ENCODE results near the gene CDKN1B. TPM values are rescaled to one million over a fixed set of nuclear protein-coding genes. Genes with fewer than 3 reads are reported as not detected.

Gene CDKN1B
- total and polyA plus RNA-seq, 2 of the 13 experiments (the other 11 are each of a cell fraction or from before 2014, with no cell fraction given), result 20.1 to 37.2 TPM

- TF ChIP-seq THAP9 (CRISPR knock-in tag; IDR thresholded peaks at IDR 0.05; ENCODE audit: borderline replicate concordance) (peak; percentile 11; the same call in 1 of the 2 replicates), ZKSCAN5 (CRISPR knock-in tag; IDR thresholded peaks at IDR 0.05) (peak; percentile 21; the same call in 1 of the 2 replicates), ATF1 (CRISPR knock-in tag; IDR thresholded peaks at IDR 0.05) (no peak), PAWR (CRISPR knock-in tag; IDR thresholded peaks at IDR 0.05; ENCODE audit: borderline replicate concordance) (no peak), PAF1 (CRISPR knock-in tag; IDR thresholded peaks at IDR 0.05) (0 out of 2 replicates have a peak, but pooled peaks have one; percentile 50), TCF12 (IDR thresholded peaks at IDR 0.05) (no peak), TCF12 (CRISPR knock-in tag; IDR thresholded peaks at IDR 0.05) (no peak), SKI (IDR thresholded peaks at IDR 0.05; ENCODE audit: partially characterized antibody) (no peak), ZNF709 (CRISPR knock-in tag; IDR thresholded peaks at IDR 0.05) (no peak), KMT2B (CRISPR knock-in tag; IDR thresholded peaks at IDR 0.05) (no peak), ZNF772 (CRISPR knock-in tag; IDR thresholded peaks at IDR 0.05) (peak; percentile 10; the same call in 1 of the 2 replicates), POLR2G (IDR thresholded peaks at IDR 0.05; ENCODE audit: low read depth, low read length) (no peak; the same call in none of the 2 replicates), ZNF367 (CRISPR knock-in tag; IDR thresholded peaks at IDR 0.05; ENCODE audit: borderline replicate concordance) (no peak), MXD1 (CRISPR knock-in tag; IDR thresholded peaks at IDR 0.05) (peak; percentile 44; the same call in 1 of the 2 replicates), HMGA1 (CRISPR knock-in tag; conservative IDR thresholded peaks at IDR 0.05) (no peak), HOXA9 (CRISPR knock-in tag; IDR thresholded peaks at IDR 0.05; ENCODE audit: borderline replicate concordance) (0 out of 2 replicates have a peak, but pooled peaks have one; percentile 68), KAT7 (CRISPR knock-in tag; IDR thresholded peaks at IDR 0.05; ENCODE audit: borderline replicate concordance) (no peak), HNRNPLL (IDR thresholded peaks at IDR 0.05; ENCODE audit: low read depth, low read length, poor library complexity, severe bottlenecking) (no peak), TAF15 (IDR thresholded peaks at IDR 0.05; ENCODE audit: low read depth, low read length, poor library complexity, severe bottlenecking) (peak; percentile 27)
- TF ChIP-seq, protein P1, sequence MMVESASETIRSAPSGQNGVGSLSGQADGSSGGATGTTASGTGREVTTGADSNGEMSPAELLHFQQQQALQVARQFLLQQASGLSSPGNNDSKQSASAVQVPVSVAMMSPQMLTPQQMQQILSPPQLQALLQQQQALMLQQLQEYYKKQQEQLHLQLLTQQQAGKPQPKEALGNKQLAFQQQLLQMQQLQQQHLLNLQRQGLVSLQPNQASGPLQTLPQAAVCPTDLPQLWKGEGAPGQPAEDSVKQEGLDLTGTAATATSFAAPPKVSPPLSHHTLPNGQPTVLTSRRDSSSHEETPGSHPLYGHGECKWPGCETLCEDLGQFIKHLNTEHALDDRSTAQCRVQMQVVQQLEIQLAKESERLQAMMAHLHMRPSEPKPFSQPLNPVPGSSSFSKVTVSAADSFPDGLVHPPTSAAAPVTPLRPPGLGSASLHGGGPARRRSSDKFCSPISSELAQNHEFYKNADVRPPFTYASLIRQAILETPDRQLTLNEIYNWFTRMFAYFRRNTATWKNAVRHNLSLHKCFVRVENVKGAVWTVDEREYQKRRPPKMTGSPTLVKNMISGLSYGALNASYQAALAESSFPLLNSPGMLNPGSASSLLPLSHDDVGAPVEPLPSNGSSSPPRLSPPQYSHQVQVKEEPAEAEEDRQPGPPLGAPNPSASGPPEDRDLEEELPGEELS (CRISPR knock-in tag; IDR thresholded peaks at IDR 0.05), result no peak
Observed at GRCh38 chr12:12717586-12718380, 615 bp downstream of the CDKN1B start (continued).
